GM18520 (cell line): ENCODE data around the gene LRRC10.
A peak's percentile ranks its signal among the peaks of the same experiment; 100 is the strongest.

Experiments used
- ATAC-seq: cut with Tn5 transposase; IDR thresholded peaks from one replicate; pipeline ENCODE4 v1.9.1; 2021; ENCODE audit not compliant: unreplicated experiment

Gene LRRC10, protein sequence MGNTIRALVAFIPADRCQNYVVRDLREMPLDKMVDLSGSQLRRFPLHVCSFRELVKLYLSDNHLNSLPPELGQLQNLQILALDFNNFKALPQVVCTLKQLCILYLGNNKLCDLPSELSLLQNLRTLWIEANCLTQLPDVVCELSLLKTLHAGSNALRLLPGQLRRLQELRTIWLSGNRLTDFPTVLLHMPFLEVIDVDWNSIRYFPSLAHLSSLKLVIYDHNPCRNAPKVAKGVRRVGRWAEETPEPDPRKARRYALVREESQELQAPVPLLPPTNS

DNA sequence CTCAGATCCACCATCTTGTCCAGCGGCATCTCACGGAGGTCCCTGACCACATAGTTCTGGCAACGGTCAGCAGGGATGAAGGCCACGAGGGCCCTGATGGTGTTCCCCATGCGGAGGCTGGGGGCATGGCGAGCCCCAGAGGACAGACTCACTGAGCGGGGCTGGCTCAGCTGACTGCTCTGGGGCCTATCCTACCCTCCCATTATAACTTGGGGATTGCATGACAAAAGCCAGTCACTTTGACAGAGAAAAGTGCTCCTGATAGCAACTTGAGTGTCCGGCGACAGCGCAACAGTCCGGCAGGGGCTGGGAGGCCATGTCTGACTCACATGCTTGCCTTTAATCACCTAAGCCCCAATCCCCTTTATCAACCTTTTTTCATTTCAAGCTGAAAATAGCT, at the start of gene LRRC10:
LRRC10 (minus strand) TSS at position 179 of the 400 bp plus-strand sequence; CDS start at position 110, 69 bp downstream.
- ATAC-seq: no peak

DNA sequence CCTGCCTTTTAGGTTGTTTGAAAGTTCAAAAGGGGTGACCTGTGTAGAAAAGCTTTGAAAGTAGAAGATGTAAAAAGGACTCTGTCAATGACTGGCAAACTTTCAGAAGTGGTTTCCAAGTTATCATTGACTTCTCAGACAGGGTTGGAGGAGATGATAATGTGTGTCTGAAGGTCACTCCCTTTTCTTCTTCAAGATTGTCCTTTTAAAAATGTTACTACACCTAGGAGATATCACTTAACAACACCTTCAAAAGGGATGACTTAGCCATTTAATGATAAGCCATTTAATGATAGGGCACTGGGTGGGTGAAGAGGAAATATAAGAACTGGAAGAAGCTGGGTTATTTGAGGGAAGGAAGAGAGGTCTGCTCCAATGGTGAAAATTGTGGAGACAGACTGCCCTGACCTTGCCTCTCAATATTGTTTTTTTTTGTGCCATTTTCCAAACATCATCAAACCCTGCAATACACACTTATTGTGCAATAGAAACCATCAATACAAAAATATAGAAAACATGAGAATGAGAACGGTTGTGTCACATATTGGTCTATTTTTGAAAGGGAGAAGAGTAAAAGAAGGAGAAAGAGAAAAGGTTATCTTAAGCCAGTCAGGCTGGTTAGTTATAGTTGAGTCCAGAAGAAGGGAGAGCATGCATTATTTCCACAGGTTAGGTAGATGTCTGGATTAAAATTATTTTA, 49.6 kb upstream of the LRRC10 start:
- no peak for ATAC-seq

DNA sequence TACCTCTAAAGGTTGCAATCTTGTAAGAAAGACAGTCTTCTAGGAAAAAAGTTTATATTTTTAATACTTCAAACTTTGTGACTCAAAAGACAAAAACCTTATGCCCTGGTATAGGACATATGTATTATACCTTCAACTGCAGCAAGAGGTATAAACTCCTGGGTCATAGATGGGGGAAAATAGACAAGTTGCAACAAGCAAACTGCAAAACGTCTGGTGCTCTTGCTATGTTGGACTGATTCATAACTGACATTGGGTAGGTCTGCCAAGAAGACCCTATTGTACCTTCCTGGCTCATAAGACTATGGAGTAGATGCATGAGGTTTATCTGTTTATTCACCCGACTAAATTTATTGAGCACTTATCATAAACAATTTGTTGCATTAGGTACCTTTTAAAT, 47.5 kb upstream of the LRRC10 start:
- ATAC-seq: no peak

DNA sequence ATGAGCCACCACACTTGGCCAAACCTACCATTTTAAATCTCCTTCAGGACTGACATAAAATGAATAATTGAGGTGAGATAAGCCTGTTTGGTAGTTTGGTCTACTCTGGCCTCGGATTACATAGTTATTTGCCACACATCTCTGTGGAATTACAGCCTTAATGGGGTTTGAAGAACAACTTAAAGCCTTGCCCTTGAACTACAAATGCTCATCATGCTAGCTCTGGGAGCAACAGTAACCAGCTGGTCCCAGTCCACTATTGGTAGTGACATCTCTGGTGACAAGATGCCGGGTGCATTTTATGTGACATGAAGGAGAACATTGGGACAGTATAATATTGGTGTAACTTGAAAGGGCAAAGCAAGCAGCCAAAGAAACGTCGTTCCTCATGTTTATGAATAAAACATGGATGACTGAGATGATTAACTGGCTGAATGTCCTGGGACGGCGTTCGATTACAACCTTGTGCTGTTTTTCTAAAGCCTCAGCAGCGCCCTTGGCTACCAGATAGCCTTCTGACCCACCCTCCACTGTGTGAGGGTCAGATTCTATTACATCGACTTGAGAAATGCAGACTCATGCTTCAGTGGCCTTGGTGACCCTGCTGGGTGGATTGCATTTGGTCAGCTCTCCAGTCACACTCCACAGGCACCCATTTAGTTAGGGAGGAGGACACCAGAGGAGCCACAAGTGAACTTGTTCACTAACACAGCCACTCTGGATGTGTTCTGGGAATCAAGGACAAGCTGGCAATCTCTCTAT, 46.9 kb upstream of the LRRC10 start:
- no peak for ATAC-seq

DNA sequence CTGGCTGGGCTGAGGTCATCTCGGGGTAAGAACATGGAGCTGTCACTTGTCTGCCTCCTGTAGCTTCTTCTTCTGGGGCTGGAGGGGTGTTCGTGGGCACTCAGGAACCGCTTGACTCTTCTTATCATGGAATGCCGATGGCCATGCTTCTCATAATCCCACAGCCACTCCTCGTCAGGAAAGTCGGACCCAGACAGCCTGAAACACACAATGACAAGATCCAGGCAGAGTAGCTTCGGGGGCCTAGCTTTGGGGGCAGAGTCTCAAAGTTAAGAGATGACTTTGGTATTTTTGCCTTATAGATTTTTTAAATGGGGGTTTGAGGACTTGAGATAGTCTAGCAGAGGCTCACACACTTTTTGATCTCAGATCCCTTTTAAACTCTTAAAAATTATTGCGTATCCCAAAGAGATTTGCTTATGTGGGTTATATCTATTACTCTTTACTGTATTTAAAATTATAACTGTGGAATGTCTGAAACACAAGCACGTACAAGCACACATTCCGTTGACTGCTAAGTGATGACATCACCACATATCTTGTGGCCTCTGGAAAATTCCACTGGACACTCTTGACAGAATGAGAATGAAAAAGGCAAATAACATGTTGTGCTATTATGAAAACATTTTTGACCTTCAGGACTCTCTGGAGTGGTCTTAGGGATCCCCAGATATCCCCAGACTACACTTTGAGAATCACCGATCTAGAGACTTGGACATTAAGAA, 45.1 kb upstream of the LRRC10 start:
- no peak for ATAC-seq

DNA sequence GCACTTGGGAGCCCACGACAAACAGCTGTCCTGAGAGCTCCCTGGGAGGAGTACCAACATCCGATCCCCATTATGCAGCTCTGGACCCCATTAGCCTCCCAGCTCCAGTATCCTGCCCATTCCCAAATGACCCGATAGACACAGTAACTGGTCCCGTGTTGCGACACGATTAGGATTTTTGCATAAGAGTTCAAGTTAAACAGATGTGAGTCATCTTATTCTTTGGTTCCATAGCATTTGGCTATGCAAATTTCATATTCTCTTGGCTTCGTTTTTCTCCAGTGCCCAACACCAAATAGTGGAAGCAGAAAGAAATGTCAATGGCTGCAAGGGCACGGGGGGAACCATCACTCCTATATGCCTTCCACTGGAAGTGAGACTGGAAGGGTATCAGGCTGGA, 43.0 kb upstream of the LRRC10 start:
- ATAC-seq: no peak

DNA sequence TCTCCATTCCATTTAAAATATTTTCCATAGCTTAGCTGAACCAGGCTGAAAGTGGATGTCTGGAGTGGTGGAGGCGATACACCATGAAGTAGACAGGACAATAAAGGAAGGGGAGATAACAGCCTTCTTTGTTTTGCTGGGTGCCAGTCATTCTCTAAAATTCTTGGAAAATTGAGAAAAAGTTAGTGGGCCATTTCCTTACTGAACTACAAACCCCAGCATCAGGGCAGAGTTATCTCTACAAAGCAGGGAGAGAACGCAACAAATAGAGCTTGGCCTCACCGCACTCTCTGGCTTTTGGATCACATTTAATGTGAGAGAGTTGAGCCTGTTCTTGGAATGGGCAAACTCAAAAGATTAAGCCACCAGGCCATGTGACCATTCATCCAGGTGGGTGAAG, 41.2 kb upstream of the LRRC10 start:
- ATAC-seq: no peak

DNA sequence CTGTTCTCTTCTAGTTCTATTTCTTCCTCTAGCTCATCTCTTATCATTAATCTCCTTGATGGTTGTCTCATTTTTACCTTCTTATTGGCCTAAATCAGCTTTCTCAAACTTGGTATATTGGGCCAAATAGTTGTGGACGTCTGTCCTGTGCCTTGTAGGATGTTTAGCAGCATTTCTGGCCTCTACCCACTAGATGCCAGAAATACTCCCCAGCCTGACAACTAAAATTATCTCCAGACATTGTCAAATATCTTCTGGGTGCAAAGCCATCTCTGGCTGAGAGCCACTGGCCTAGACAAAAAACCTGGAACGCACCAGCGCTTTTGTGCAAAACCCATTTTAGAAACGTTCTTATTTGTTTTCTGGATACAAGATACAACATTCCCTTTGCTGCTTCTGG, 38.8 kb upstream of the LRRC10 start:
- ATAC-seq: no peak

DNA sequence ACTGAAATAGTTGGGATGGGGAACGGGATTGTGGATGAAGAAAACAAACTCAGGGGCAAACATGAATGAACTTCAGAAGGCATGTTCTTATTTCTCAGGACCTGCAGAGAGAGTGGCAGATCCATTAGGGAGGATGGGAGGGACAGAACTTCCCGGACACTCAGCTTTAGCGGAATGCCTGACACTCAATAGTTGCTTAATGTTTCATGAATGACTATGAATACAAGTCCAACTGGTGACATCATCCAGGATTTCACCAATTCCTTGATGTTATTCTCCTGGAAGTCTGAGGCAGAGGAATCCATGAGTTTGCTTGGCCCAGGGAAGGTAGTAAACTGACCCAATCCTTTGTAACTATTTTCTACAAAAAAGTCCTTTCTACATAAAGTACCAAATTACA, 37.8 kb upstream of the LRRC10 start:
- ATAC-seq: no peak

DNA sequence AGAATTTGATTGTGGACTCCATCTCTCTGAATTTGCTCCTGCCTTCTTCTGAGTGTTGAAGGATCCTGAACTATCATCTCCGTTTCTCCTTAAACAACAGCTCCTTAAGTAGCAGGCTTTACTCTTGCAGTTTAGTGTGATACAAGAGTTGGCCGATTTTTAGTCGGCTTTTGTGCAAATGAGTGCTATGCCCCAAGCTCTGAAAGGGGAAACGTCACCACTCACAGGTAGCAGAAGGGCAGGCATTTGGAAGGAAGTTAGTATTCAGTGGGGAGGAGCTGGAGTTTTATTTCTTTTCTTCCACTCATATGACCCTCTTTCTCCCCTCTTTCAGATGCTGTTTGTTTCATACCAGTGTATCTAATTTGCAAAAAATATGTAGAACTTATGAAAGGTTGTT, 36.5 kb upstream of the LRRC10 start:
- ATAC-seq: no peak

DNA sequence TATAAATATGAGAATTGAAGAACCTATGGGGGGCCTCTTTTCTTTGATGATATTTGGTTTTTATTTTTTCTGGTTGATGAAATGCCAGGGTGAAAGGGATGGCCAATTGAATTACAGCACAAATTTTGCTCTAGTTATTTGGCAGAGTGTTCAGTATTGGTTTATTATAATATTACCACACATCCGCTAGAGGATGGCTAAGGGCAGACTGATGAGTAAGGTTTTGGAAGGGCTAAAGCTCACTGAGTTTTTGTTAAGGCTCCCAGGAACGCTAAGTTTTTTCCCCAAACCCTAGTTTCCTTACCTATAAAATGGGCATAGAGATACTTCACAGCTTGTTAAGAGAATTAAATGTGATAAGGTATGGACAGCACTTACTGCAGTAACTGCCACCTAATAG, 34.3 kb upstream of the LRRC10 start:
- ATAC-seq: no peak

DNA sequence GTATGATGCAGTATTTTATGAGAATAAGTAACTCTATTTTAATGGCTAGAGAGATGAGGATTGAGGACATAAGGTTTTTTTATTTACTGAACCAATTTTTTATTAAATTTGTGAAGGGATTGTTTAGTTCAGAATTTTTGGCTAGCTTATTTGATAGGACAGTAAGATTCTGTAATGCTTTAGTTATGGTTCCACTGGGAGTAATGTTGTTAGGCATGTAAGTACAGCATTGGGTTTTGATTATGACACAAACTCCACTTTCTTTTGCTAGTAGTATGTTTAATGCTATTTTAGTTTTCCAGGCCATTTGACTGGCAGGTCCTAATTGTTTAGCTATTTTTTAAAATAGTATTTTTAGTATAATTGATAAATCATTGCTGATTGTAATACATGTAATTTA, 33.8 kb upstream of the LRRC10 start:
- ATAC-seq: no peak

DNA sequence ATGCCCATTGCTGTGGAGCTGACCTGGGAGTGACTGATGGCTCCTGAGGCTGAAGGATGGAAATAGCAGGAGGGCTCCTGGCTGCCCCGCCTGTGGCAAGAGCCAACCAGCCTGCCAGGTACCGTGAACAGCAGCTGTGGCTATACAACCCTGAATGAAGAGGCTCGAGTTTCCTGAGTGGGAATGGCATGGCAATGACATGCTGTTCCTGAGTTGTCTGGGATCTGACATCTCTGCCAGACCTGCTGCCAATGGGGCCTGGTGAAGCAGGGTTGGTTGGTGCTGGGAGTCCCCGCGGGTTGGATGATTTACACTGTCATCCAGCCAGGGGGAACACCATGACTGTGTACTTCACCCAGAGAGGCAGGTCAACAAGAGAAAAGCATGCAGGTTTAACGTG, 31.8 kb upstream of the LRRC10 start:
- ATAC-seq: no peak

DNA sequence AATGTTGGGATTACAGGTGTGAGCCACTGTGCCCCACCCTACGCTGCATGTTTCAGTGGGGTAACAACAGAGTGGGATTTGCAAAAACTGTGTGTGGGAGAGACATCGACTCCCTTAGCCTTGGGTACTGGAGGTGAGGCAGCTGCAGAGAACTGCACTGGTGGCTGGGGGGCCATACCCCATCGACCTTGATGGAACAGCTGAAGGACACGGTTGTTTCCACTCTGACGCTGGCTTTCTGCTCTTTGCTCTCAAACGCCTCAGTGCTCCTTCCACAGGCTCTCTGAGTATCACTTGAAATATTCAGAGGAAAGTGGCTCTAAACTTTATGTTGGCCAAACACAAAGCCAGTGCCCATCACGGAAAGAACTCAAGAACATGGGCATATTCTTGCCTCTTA, 30.8 kb upstream of the LRRC10 start:
- ATAC-seq: no peak

DNA sequence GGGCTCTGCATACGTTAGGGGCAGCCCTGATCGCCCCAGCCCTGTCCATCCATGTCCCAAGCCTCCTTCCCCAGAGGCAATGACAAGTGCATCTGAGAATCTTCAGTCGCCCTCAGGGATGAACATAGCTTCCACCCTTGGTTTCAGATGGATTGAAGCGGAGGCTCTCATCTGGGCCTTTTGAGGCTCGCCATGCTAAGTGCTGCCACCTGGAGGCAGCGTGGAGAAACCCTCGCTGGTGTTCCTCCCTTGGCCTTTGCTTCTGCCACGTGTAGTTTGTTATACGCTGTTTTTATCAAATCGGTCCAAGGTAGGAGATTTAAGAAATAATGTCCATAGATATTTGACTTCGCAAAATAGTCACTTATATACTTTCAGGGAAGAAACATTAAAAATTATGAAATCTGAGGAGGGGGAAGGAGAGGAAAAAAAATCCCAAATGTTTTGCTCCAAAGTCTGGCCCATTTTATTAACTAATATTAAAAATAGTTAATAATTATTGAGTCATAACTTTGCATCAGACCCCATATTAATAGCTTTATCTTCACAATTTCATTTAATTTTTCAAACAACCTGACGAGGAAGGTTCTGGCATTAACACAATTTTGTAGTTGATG, 28.8 kb upstream of the LRRC10 start:
- ATAC-seq: peak; percentile 65

DNA sequence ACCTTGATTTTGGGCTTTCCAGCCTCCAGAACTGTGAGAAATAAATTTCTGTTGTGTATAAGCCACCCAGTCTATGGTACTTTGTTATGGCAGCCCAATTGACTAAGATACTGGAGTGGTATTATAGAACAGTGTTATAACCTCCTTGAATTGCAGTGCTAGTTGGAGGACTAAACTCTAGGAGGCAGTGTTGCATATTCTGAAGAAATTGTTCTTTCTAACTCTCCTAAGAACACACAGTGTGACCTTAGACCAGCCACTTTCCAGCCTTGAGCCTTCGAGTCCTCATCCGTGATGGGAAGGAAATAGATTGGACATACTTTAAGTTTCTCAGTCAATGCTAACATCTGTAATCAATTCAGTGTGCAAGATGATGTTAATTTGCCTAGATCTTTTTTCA, 22.4 kb upstream of the LRRC10 start:
- ATAC-seq: no peak

DNA sequence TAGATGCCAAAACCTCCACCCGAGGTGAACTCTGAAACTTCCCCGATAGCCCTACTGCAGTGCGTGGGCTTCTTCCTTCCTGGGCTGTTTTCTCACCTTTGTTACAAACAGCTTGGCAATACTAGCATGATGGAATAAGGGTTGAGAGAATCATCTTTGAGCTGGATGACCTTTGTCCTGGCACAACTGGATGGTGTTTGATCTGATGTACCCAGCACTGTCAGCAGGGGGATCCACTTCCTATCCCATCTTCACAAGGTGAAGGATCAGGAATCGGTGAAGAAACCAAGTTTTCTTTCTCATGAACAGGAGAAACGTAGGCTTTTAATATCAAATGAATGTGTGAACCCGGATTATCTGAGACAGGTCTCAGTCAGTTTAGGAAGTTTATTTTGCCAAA, 19.5 kb upstream of the LRRC10 start:
- no peak for ATAC-seq

DNA sequence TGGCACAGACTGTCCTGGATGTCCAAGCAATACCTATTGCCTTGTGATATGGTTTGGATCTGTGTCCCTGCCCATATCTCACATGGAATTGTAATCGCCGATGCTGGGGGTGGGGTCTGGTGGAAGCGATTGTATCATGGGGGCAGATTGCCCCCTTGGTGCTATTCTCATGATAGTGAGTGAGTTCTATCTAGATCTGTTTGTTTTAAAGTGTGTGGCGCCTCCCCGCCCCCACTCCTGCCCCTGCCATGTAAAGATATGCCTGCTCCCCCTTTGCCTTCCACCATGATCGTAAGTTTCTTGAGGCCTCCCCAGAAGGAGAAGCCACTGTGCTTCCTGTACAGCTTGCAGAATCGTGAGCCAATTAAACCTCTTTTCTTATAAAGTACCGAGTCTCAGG, 16.8 kb upstream of the LRRC10 start:
- no peak for ATAC-seq

DNA sequence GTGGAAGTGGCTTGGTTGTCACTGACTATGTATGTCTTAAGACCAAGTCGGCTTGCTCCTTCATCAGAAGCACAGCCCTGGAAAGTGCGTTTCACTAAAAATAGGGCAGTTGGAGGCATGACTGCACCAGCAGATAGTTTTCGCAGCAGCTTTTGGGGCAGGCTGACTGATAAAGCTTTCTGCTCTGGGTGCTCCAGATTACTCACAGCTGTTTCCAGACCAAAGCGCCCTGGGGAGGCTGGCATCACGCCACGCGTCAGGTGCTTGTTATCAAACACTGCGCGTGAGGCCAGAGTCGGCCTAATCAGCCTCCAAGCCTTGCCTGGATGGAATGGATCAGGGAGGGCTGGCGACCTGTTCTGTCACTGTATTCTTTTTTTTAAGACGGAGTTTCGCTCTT, 13.3 kb upstream of the LRRC10 start:
- no peak for ATAC-seq

DNA sequence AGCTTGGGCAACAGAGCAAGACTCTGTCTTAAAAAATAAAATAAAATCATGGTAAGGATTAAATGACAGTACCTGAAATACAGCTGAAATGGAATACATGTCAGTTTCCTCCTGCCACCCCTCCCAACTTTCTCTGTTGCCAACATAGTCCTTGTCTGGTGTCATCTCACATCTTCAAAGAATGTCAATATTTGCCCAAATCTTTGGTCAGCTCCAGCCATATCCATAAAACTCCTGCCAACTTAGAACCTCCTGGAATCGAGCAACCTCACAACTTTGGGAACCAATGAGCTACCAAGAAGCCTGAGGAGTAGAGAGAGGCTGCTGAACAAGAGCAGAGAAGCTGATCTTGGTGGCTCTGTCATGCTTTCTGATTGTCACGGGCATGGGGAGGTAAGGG, 10.8 kb upstream of the LRRC10 start:
- ATAC-seq: no peak

DNA sequence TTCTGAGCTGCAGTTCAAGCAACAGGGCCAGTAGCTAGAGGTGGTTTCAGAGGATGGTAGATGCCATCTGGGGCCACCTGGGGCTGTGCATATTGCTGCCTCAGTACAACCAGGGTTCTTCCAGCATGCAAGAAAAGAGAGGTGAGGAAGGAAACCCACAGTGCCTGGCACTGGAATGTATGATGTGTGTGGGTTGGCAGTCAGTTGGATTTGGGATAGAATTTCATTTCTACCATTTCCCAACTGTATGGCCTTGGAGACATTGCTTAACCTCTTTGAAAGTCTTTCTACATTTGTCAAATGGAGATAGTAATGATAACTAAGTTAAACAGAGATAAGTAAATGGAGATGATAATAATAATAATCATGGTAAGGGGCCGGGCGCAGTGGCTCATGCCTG, 10.2 kb upstream of the LRRC10 start:
- no peak for ATAC-seq
